ENCODE measurements around the gene COPE.

DNA sequence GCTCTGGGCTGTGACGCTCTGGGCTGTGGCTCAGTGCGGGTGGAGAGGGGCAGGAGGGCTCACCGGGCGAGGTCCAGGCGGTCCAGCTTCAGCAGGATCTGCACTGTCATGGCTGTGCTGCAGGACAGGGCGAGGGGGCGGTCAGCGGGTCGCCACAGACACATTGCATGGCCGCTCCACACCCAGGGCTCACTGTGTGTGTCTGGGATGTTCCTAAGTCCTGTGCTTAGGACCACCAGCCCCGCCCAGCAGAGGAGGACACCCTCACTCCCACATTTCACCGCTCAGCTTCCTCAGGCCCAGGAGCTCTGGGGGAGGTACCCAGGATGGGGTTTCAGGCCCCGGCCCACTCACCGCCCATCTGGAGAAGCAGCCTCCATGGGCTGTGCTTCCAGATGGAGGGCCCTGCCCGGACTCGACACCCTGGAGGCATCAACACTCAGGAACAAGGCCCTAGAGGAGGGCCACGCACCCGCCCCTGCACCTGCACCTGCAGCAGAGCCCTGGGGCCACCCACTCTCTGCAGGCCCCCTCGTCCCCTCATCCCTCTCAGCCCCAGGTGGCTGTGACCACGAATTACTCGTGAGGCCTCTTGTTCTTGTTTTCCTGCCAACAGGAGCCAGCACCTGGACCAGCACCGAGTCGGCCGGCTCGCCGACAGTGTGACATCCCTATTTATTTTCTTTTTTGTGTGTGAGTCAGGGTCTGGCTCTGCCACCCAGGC, 13.5 kb downstream of the COPE start:
- TF ChIP-seq, protein P1, sequence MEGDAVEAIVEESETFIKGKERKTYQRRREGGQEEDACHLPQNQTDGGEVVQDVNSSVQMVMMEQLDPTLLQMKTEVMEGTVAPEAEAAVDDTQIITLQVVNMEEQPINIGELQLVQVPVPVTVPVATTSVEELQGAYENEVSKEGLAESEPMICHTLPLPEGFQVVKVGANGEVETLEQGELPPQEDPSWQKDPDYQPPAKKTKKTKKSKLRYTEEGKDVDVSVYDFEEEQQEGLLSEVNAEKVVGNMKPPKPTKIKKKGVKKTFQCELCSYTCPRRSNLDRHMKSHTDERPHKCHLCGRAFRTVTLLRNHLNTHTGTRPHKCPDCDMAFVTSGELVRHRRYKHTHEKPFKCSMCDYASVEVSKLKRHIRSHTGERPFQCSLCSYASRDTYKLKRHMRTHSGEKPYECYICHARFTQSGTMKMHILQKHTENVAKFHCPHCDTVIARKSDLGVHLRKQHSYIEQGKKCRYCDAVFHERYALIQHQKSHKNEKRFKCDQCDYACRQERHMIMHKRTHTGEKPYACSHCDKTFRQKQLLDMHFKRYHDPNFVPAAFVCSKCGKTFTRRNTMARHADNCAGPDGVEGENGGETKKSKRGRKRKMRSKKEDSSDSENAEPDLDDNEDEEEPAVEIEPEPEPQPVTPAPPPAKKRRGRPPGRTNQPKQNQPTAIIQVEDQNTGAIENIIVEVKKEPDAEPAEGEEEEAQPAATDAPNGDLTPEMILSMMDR (IDR thresholded peaks at IDR 0.05): no peak
- TF ChIP-seq POLR2AphosphoS5 (IDR thresholded peaks at IDR 0.05; ENCODE audit: insufficient read depth in 1 of 2, low read depth in 1 of 2): no peak
- TF ChIP-seq POLR2A (IDR thresholded peaks at IDR 0.05): no peak
